HepG2 (cell line): ENCODE data around the gene LSM2. TPM values are rescaled to one million over a fixed set of nuclear protein-coding genes. Genes with fewer than 3 reads are reported as not detected.

ENCODE experiments used
- GABPA ChIP-seq, 2 experiments: IDR thresholded peaks; 2 replicates each; pipeline ENCODE4 v1.6.1; 2011 to 2016; ENCODE audit warnings: low read depth in 2 of 2, low read length in 1 of 2, missing biosample characterization in 1 of 2, missing genetic modification characterization in 1 of 2
- HNF4G ChIP-seq, 2 experiments: sonication (generic) in 1 of 2; formaldehyde crosslinking in 1 of 2; IDR thresholded peaks; 2 replicates each; pipeline versions ENCODE4 v1.4.0 to v1.6.1; 2011 to 2020; ENCODE audit warnings: borderline replicate concordance in 2 of 2, low read depth in 2 of 2, mild to moderate bottlenecking in 2 of 2, low read length in 1 of 2, missing genetic modification reagents in 1 of 2, moderate library complexity in 1 of 2
- JUNB ChIP-seq: sonication (generic); formaldehyde crosslinking; IDR thresholded peaks from 2 replicates; pipeline ENCODE4 v1.8.0; 2022; ENCODE audit warnings: missing genetic modification reagents, mild to moderate bottlenecking, borderline replicate concordance
- MAFF ChIP-seq: IDR thresholded peaks from 2 replicates; pipeline ENCODE4 v1.6.1; 2011; ENCODE audit warnings: low read depth, low read length, improper control_type of control experiment
- NBN ChIP-seq: fragments of 450-650 bp; conservative IDR thresholded peaks from 2 replicates; pipeline ENCODE4 v1.6.1; 2017
- NONO ChIP-seq, 2 experiments: fragments of 450-650 bp in 1 of 2; sonication (generic) in 1 of 2; formaldehyde crosslinking in 1 of 2; IDR thresholded peaks in 1 of 2; conservative IDR thresholded peaks in 1 of 2; 2 replicates each; pipeline versions ENCODE4 v1.6.1 to v1.8.0; 2017 to 2022; ENCODE audit warnings: mild to moderate bottlenecking in 1 of 2, missing genetic modification reagents in 1 of 2, moderate library complexity in 1 of 2
- ONECUT2 ChIP-seq: sonication (generic); formaldehyde crosslinking; IDR thresholded peaks from 2 replicates; pipeline ENCODE4 v1.4.0; 2020; ENCODE audit warnings: missing genetic modification reagents
- ZKSCAN5 ChIP-seq: sonication (generic); formaldehyde crosslinking; IDR thresholded peaks from 2 replicates; pipeline ENCODE4 v1.5.1; 2020; ENCODE audit warnings: mild to moderate bottlenecking, missing genetic modification reagents
- ZNF124 ChIP-seq: sonication (generic); formaldehyde crosslinking; IDR thresholded peaks from 2 replicates; pipeline ENCODE4 v1.4.0; 2020; ENCODE audit warnings: missing genetic modification reagents
- ZNF138 ChIP-seq: sonication (generic); formaldehyde crosslinking; IDR thresholded peaks from 2 replicates; pipeline ENCODE4 v1.5.0; 2020; ENCODE audit warnings: mild to moderate bottlenecking, low read depth, missing genetic modification reagents
- ZNF44 ChIP-seq: sonication (generic); formaldehyde crosslinking; IDR thresholded peaks from 2 replicates; pipeline ENCODE4 v1.5.1; 2020; ENCODE audit warnings: mild to moderate bottlenecking, missing genetic modification reagents
- polyA plus RNA-seq, 8 experiments: library from polyadenylated mRNA; depleted of rRNA in 3 of 8; stranded (reverse) in 7 of 8; unstranded in 1 of 8; fragments of >200 nt; fragmentation: Illumina TruSeq in 4 of 8; extraction: Trizol in 4 of 8; gene quantifications; 2 replicates each; pipeline versions ENCODE4 v1.2.1 to v1.2.3, GENCODE V29; 2011 to 2016; ENCODE audit warnings: low read depth in 4 of 8, missing spikeins in 1 of 8, mixed read lengths in 1 of 8; ENCODE audit not compliant: insufficient read depth in 1 of 8
- total RNA-seq, 5 experiments: library from RNA; depleted of rRNA; stranded (reverse); fragments of >200 nt; fragmentation: Illumina TruSeq; extraction: Trizol; gene quantifications; 2 replicates each; pipeline ENCODE4 v1.2.3, GENCODE V29; 2016; ENCODE audit warnings: low read depth in 1 of 5
- TF ChIP-seq, protein P1 (sequence below): sonication (generic); formaldehyde crosslinking; IDR thresholded peaks from 2 replicates; pipeline ENCODE4 v1.8.1; 2023; ENCODE audit warnings: missing genetic modification reagents, inconsistent platforms, borderline replicate concordance
- TF ChIP-seq, protein P2 (sequence below): sonication (generic); formaldehyde crosslinking; IDR thresholded peaks from one replicate; pipeline ENCODE4 v1.5.1; 2020; ENCODE audit warnings: mild to moderate bottlenecking, missing genetic modification reagents; ENCODE audit errors: not compliant biosample characterization
- TF ChIP-seq, protein P3 (sequence below): sonication (generic); formaldehyde crosslinking; IDR thresholded peaks from 2 replicates; pipeline ENCODE4 v1.4.0; 2020; ENCODE audit warnings: missing genetic modification reagents, borderline replicate concordance

Gene LSM2
- total and polyA plus RNA-seq, 2 of the 13 experiments (the other 11 are each of a cell fraction or from before 2014, with no cell fraction given): 69.4 to 90.5 TPM

DNA sequence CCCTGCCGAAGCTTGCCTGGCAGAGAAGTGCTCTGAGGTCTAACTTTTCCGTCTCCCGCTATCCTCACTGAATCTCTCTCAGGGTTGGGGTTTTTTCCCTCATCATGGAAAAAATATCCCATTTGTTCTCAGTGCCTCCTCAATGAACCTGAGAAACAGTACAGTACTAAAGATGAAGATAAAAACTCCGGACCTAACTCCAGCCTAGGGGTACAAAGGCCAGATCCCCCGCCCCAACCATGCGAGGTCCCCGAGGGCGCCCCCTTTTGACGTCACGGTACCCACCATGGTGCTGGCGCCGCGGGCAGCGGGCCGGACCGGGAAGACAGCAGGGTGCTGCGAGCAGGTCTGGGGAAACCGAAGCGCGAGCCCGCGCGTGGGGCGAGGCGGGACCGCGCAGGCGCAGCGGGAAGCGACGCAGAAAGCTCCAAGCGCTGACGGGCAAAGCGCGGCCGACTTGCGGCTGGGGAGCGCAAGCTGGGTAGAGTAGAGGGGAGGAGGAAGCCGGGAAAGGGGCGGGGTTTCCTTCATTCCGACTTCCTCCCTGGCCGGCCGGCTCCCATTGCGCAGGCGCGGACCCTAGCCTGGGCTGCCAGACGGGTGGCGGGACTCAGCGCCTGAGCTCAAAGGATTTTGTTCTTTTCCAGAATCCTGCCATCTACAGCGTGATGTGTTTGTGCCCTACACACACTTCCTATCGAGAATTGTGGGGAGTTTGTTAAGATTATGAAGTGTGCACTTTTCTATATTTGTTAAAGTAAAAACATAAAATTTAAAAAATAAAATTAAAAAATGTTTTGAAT lies at the start of gene LSM2 (continued):
- TF ChIP-seq, protein P1, sequence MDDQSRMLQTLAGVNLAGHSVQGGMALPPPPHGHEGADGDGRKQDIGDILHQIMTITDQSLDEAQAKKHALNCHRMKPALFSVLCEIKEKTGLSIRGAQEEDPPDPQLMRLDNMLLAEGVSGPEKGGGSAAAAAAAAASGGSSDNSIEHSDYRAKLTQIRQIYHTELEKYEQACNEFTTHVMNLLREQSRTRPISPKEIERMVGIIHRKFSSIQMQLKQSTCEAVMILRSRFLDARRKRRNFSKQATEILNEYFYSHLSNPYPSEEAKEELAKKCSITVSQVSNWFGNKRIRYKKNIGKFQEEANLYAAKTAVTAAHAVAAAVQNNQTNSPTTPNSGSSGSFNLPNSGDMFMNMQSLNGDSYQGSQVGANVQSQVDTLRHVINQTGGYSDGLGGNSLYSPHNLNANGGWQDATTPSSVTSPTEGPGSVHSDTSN (CRISPR knock-in tag): no peak
- TF ChIP-seq ONECUT2 (CRISPR knock-in tag) (no peak), HNF4G (IDR thresholded peaks at IDR 0.05; ENCODE audit: borderline replicate concordance, low read depth, low read length) (peak; percentile 94), HNF4G (CRISPR knock-in tag; IDR thresholded peaks at IDR 0.05; ENCODE audit: borderline replicate concordance, low read depth) (peak; percentile 91; the same call in 1 of the 2 replicates), NONO (IDR thresholded peaks at IDR 0.05) (no peak), NONO (CRISPR knock-in tag; conservative IDR thresholded peaks at IDR 0.05) (peak; percentile 99), NBN (no peak), ZKSCAN5 (no peak), GABPA (IDR thresholded peaks at IDR 0.05; ENCODE audit: low read depth, low read length) (peak; percentile 56), GABPA (CRISPR knock-in tag; IDR thresholded peaks at IDR 0.05; ENCODE audit: low read depth) (peak; percentile 65; the same call in 1 of the 2 replicates), JUNB (no peak), ZNF124 (CRISPR knock-in tag) (peak; percentile 88; the same call in 1 of the 2 replicates), ZNF138 (CRISPR knock-in tag) (no peak), ZNF44 (peak; percentile 99), MAFF (no peak)
- TF ChIP-seq, protein P2, sequence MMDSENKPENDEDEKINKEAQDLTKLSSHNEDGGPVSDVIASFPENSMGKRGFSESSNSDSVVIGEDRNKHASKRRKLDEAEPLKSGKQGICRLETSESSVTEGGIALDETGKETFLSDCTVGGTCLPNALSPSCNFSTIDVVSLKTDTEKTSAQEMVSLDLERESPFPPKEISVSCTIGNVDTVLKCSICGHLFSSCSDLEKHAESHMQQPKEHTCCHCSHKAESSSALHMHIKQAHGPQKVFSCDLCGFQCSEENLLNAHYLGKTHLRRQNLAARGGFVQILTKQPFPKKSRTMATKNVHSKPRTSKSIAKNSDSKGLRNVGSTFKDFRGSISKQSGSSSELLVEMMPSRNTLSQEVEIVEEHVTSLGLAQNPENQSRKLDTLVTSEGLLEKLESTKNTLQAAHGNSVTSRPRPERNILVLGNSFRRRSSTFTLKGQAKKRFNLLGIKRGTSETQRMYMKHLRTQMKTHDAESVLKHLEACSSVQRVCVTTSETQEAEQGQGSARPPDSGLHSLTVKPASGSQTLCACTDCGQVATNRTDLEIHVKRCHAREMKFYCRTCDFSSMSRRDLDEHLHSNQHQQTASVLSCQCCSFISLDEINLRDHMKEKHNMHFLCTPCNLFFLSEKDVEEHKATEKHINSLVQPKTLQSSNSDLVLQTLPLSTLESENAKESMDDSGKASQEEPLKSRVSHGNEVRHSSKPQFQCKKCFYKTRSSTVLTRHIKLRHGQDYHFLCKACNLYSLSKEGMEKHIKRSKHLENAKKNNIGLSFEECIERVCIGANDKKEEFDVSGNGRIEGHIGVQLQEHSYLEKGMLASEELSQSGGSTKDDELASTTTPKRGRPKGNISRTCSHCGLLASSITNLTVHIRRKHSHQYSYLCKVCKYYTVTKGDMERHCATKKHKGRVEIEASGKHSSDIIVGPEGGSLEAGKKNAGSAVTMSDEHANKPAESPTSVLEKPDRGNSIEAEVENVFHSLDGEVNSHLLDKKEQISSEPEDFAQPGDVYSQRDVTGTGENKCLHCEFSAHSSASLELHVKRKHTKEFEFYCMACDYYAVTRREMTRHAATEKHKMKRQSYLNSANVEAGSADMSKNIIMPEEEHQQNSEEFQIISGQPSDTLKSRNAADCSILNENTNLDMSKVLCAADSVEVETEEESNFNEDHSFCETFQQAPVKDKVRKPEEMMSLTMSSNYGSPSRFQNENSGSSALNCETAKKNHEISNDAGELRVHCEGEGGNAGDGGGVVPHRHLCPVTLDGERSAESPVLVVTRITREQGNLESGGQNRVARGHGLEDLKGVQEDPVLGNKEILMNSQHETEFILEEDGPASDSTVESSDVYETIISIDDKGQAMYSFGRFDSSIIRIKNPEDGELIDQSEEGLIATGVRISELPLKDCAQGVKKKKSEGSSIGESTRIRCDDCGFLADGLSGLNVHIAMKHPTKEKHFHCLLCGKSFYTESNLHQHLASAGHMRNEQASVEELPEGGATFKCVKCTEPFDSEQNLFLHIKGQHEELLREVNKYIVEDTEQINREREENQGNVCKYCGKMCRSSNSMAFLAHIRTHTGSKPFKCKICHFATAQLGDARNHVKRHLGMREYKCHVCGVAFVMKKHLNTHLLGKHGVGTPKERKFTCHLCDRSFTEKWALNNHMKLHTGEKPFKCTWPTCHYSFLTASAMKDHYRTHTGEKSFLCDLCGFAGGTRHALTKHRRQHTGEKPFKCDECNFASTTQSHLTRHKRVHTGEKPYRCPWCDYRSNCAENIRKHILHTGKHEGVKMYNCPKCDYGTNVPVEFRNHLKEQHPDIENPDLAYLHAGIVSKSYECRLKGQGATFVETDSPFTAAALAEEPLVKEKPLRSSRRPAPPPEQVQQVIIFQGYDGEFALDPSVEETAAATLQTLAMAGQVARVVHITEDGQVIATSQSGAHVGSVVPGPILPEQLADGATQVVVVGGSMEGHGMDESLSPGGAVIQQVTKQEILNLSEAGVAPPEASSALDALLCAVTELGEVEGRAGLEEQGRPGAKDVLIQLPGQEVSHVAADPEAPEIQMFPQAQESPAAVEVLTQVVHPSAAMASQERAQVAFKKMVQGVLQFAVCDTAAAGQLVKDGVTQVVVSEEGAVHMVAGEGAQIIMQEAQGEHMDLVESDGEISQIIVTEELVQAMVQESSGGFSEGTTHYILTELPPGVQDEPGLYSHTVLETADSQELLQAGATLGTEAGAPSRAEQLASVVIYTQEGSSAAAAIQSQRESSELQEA (CRISPR knock-in tag): peak; percentile 88
- TF ChIP-seq, protein P3, sequence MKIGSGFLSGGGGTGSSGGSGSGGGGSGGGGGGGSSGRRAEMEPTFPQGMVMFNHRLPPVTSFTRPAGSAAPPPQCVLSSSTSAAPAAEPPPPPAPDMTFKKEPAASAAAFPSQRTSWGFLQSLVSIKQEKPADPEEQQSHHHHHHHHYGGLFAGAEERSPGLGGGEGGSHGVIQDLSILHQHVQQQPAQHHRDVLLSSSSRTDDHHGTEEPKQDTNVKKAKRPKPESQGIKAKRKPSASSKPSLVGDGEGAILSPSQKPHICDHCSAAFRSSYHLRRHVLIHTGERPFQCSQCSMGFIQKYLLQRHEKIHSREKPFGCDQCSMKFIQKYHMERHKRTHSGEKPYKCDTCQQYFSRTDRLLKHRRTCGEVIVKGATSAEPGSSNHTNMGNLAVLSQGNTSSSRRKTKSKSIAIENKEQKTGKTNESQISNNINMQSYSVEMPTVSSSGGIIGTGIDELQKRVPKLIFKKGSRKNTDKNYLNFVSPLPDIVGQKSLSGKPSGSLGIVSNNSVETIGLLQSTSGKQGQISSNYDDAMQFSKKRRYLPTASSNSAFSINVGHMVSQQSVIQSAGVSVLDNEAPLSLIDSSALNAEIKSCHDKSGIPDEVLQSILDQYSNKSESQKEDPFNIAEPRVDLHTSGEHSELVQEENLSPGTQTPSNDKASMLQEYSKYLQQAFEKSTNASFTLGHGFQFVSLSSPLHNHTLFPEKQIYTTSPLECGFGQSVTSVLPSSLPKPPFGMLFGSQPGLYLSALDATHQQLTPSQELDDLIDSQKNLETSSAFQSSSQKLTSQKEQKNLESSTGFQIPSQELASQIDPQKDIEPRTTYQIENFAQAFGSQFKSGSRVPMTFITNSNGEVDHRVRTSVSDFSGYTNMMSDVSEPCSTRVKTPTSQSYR (CRISPR knock-in tag): peak; percentile 63; the same call in 1 of the 2 replicates
